H1 (cell line): Measurements from ENCODE around the gene ECI1. TPM values are rescaled to one million over a fixed set of nuclear protein-coding genes. Genes with fewer than 3 reads are reported as not detected.

ENCODE experiments used
- ATF3 ChIP-seq: IDR thresholded peaks from 2 replicates; pipeline ENCODE4 v1.6.1; 2011; ENCODE audit warnings: low read depth, mild to moderate bottlenecking, low read length; ENCODE audit not compliant: insufficient read depth
- EP300 ChIP-seq, 2 experiments: IDR thresholded peaks; 1 replicate in 1 of 2; 2 replicates in 1 of 2; pipeline ENCODE4 v1.6.1; 2011 to 2012; ENCODE audit warnings: low read depth in 2 of 2, low read length in 2 of 2, mild to moderate bottlenecking in 2 of 2, borderline replicate concordance in 1 of 2, inconsistent platforms in 1 of 2, moderate library complexity in 1 of 2
- SAP30 ChIP-seq: fragments of 300-600 bp; sonication (generic); IDR thresholded peaks from 2 replicates; pipeline ENCODE4 v1.7.1; 2012; ENCODE audit warnings: low read length, moderate library complexity, mild to moderate bottlenecking, inconsistent platforms; ENCODE audit not compliant: insufficient read depth, insufficient replicate concordance
- SIRT6 ChIP-seq: IDR thresholded peaks from one replicate; pipeline ENCODE4 v1.7.1; 2012; ENCODE audit warnings: low read length, inconsistent platforms
- SIX5 ChIP-seq: IDR thresholded peaks from 2 replicates; pipeline ENCODE4 v1.6.1; 2011; ENCODE audit warnings: mild to moderate bottlenecking, low read depth, low read length
- polyA plus RNA-seq, 7 experiments: library from polyadenylated mRNA; depleted of rRNA in 3 of 7; stranded (reverse) in 5 of 7; unstranded in 2 of 7; fragments of >200 nt in 5 of 7; fragments of 200-250 nt in 2 of 7; gene quantifications; 1 replicate in 5 of 7; 2 replicates in 1 of 7; 4 replicates in 1 of 7; pipeline versions ENCODE4 v1.2.1 to v1.2.3, GENCODE V29; 2011 to 2013; ENCODE audit warnings: missing spikeins in 2 of 7, mixed read lengths in 2 of 7
- total RNA-seq: library from RNA; stranded (reverse); fragmentation: NEBNext Ultra II Directional; extraction: Animal tissue kit (Norgen Biotek cat#: 25700); gene quantifications from 2 replicates; pipeline ENCODE4 v1.2.1, GENCODE V29; 2021

ECI1 gene
- total and polyA plus RNA-seq, 2 of the 8 experiments (the other 6 are each of a cell fraction or from before 2014, with no cell fraction given): 79.5 to 151 TPM

- TF ChIP-seq EP300 (IDR thresholded peaks at IDR 0.05; ENCODE audit: borderline replicate concordance in 1 of 2, low read depth in 2 of 2, low read length in 2 of 2) (peak in 1 of 2 experiments; percentile 97; a peak in 2 of 3 replicates), SIRT6 (no peak), SIX5 (peak; percentile 2; the same call in 1 of the 2 replicates), SAP30 (no peak), ATF3 (no peak)
These were observed 46.1 kb downstream of the ECI1 start, which contains the start of gene MLST8 (continued) for GRCh38 chr16:2205104-2205966.
